NCI-H2107 (cell line): ENCODE measurements around the gene HKDC1.
"Not testable (repeated sequence)": the region's sequence is repeated elsewhere in the genome, so short reads cannot be mapped to it uniquely, and the experiment has no call there.

ENCODE experiments used
- DNase-seq: peaks from one replicate; lab custom pipeline; 2025; lab: John Stamatoyannopoulos, UW

HKDC1 gene

GRCh38 chr10:69281507-69282413 lies 61.6 kb downstream of the HKDC1 start:
- DNase-seq = no peak

GRCh38 chr10:69284402-69284801 lies 64.3 kb downstream of the HKDC1 start:
- DNase-seq = not testable (repeated sequence)

- DNase-seq = no peak
These were observed 65.6 kb downstream of the HKDC1 start for GRCh38 chr10:69285699-69286098.

GRCh38 chr10:69287181-69287580 lies 67.0 kb downstream of the HKDC1 start:
- DNase-seq = no peak

DNA sequence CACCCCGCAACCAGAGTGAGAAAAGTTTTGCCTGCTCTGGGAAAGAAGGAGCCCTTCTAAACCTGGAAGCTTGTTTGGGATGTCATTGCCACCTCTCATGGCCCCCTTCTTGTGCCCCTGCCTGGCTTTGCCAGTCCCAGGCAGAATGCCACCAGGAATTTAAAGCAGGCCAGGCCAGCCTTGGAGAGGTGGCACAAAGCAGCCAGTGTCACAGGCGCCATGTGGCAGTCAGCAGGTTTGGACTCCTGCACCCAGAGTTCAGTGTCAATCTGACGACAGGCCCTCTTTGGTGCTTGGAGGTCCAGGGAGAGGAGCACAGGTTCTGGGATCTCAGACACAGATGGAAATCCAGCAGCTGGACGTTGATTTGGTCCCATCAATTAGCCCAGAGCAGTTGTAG lies 70.9 kb downstream of the HKDC1 start:
- no peak for DNase-seq

DNA sequence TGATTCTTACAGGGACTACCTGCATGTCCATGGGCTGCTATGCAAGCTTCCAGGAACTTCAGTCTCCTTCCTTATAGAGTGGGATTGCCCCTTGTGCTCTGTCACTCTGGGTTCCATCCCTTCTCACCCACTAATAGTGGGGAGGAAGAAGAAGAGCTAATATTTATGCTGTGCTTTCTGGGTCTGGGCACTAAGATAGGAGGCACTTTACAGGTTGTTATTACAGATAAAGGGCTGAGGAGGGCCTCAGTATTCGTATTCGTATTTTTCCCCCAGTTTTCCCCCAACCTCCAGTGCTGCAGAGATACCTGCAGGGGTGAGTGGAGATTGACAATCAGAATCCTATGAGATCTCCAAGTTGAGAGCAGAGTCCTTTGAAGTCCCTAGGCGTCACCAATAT lies 72.3 kb downstream of the HKDC1 start:
- no peak for DNase-seq

- no peak for DNase-seq
These were observed 75.0 kb downstream of the HKDC1 start for GRCh38 chr10:69295027-69295636.

GRCh38 chr10:69303632-69304051 lies 83.5 kb downstream of the HKDC1 start:
- DNase-seq = no peak

- DNase-seq = no peak
These were observed 86.3 kb downstream of the HKDC1 start for GRCh38 chr10:69306421-69306820.

DNA sequence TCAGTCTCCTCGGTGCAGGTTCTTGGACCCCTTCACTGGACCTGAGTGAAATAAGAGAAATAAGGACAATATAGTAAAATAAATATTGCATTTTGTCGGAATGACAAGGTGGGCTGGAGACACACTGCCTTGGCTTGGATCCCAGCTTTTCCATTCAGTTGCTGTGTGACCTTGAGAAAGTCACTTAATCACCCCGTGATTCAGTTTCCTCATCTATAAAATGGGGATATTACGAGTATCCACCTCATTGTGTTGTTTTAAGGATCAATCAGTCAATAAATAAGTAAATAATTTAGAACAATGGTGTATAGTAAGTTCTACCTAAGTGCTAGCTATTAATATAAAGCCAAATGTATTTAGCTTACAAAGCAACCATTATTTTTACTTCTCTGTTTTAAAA lies 87.3 kb downstream of the HKDC1 start:
- no peak for DNase-seq

- DNase-seq = not testable (repeated sequence)
These were observed 88.2 kb downstream of the HKDC1 start for GRCh38 chr10:69308304-69308703.

GRCh38 chr10:69311309-69311708 lies 91.2 kb downstream of the HKDC1 start:
- DNase-seq = no peak

GRCh38 chr10:69312528-69312927 lies 92.4 kb downstream of the HKDC1 start:
- no peak for DNase-seq

GRCh38 chr10:69315100-69315542 lies 95.0 kb downstream of the HKDC1 start:
- DNase-seq = no peak

DNA sequence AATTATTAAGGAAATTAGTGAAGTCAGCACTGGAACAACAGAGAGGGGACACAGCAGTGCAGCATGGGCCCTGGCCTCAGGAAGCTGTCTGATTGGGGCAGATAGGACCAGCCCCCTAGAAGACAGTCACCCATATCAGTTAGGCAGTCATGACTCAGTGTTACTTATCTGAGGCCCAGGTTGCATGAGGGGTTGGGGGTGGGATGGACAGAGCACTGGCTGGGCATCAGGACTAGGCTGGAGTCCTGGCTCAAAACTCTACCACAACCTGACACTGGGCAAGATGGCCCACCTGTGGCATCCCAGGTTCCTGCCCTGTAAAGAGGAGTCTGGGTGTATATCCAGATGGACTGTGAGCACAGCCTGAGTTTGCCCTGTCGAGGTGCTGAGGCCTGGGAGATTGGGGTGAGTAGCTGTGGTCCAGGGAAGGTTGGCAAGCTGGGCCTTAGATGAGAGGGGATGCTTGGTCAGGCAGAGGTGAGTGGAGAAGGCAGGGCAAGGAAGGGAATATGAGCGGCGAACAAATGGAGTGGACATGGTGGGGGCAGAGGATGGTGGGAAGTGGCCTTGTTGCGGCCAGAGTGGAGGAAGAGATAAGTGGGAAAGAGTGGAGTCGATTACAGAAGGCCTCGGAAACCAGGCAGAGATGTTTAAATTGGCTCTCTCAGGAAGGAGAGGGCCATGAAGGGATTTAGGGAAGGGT lies 95.6 kb downstream of the HKDC1 start:
- no peak for DNase-seq

DNA sequence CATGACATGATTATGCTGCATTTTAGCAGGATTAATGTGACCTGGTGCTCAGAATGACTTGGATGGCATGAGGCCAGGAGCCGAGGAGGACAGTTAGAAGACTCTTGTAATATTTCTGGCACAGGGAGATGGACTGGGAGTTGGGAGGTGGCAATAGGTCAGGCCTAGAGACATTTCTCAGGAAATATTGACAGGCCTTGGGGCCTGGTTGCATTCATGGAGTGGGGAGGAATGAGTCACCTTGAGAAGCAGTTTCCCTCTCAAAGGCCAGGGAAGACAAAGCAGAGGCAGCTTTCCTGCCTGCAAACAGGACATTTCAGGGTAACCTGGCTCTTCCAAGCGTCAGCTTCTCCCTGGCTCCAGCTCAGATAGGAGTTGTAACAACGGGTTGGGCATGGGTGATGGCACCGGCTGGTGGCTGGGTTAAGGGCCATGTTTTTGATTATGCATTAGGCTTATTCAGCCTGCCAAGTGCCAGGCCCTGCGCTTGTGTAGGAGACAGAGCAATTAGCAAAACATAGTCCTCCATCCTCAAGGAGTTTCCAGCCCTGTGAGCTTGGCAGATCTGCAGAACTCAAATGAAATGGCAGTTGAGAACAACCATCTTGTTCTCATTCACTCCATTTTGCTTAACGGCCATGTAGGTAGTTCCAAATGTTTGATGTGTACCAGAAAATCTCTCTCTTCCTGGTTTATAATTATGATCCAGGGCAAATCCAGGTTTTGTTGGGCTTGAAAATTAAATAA lies 96.4 kb downstream of the HKDC1 start:
- DNase-seq = no peak
